SK-N-SH (cell line): ENCODE results near the gene BEST2. TPM values are rescaled to one million over a fixed set of nuclear protein-coding genes. Genes with fewer than 3 reads are reported as not detected.

Source experiments
- CTCF ChIA-PET: fragments of 300-600, 350-600 bp; formaldehyde crosslinking; extraction: SDS; loops from one replicate; lab custom pipeline; 2021; lab: Yijun Ruan, JAX
- POLR2A ChIA-PET: fragments of 350-600 bp; sonication (Branson Sonifier 250); formaldehyde crosslinking; extraction: SDS; loops from one replicate; lab custom pipeline; 2020; ENCODE audit warnings: antibody characterized with exemption, inconsistent platforms; lab: Yijun Ruan, JAX
- DNase-seq: peaks from one replicate; pipeline ENCODE4 v3.0.0; 2012
- H2AFZ ChIP-seq: fragments of 200-600 bp; sonication (generic); 2 replicates; pipeline ENCODE4 v1.8.1; 2016; ENCODE audit warnings: antibody characterized with exemption, mild to moderate bottlenecking, low read depth
- H3F3A ChIP-seq: fragments of 200-600 bp; sonication (generic); replicated peaks from 2 replicates; pipeline ENCODE3; 2016; ENCODE audit warnings: antibody characterized with exemption, mild to moderate bottlenecking; ENCODE audit not compliant: insufficient read depth
- H3K27ac ChIP-seq, 2 experiments: fragments of 200-500 bp in 1 of 2; fragments of 200-600 bp in 1 of 2; sonication (Bioruptor generic) in 1 of 2; sonication (generic), shearing (Covaris generic) in 1 of 2; 2 replicates each; pipeline versions ENCODE4 v1.5.1 to v1.6.1; 2014 to 2016; ENCODE audit warnings: low read depth in 2 of 2, inconsistent platforms in 1 of 2, low read length in 1 of 2, mild to moderate bottlenecking in 1 of 2, mixed read lengths in 1 of 2
- H3K27me3 ChIP-seq: fragments of 200-600 bp; sonication (generic), shearing (Covaris generic); 2 replicates; pipeline ENCODE4 v1.6.1; 2016; ENCODE audit warnings: mixed run types; ENCODE audit not compliant: insufficient read depth
- H3K36me3 ChIP-seq, 2 experiments: fragments of 200-500 bp in 1 of 2; fragments of 200-600 bp in 1 of 2; sonication (Bioruptor generic) in 1 of 2; sonication (generic) in 1 of 2; replicated peaks in 1 of 2; 2 replicates each; pipeline versions ENCODE3 to v1.5.1; 2014 to 2016; ENCODE audit warnings: low read length in 1 of 2, mild to moderate bottlenecking in 1 of 2; ENCODE audit not compliant: insufficient read depth in 2 of 2, control insufficient read depth in 1 of 2
- H3K4me1 ChIP-seq, 2 experiments: fragments of 200-500 bp in 1 of 2; fragments of 200-600 bp in 1 of 2; sonication (Bioruptor generic) in 1 of 2; sonication (generic), shearing (Covaris generic) in 1 of 2; 2 replicates each; pipeline versions ENCODE4 v1.5.1 to v1.6.1; 2014 to 2016; ENCODE audit warnings: low read depth in 1 of 2, low read length in 1 of 2, mixed run types in 1 of 2; ENCODE audit not compliant: insufficient read depth in 2 of 2, control insufficient read depth in 1 of 2
- H3K4me2 ChIP-seq: fragments of 200-600 bp; sonication (generic), shearing (Covaris generic); 2 replicates; pipeline ENCODE4 v1.6.1; 2017; ENCODE audit warnings: mixed run types
- H3K4me3 ChIP-seq, 2 experiments: fragments of 200-500 bp in 1 of 2; fragments of 200-600 bp in 1 of 2; sonication (Bioruptor generic) in 1 of 2; sonication (generic), shearing (Covaris generic) in 1 of 2; 2 replicates each; pipeline versions ENCODE4 v1.5.1 to v1.8.1; 2014 to 2016; ENCODE audit warnings: low read depth in 2 of 2, inconsistent platforms in 1 of 2, low read length in 1 of 2, mild to moderate bottlenecking in 1 of 2, mixed read lengths in 1 of 2, moderate library complexity in 1 of 2
- H3K79me2 ChIP-seq: fragments of 200-600 bp; sonication (generic); 2 replicates; pipeline ENCODE4 v1.8.1; 2017; ENCODE audit warnings: mild to moderate bottlenecking; ENCODE audit not compliant: insufficient read depth
- H3K9ac ChIP-seq: fragments of 200-600 bp; sonication (generic); 2 replicates; pipeline ENCODE4 v1.6.1; 2017; ENCODE audit warnings: mixed run types
- H3K9me2 ChIP-seq: fragments of 200-600 bp; sonication (generic); 2 replicates; pipeline ENCODE4 v1.6.1; 2017; ENCODE audit warnings: mixed run types
- H3K9me3 ChIP-seq: fragments of 200-600 bp; sonication (generic); 2 replicates; pipeline ENCODE4 v1.6.1; 2017; ENCODE audit warnings: mixed run types, mild to moderate bottlenecking, moderate library complexity
- H4K20me1 ChIP-seq: fragments of 200-600 bp; sonication (generic); 2 replicates; pipeline ENCODE4 v1.6.1; 2017; ENCODE audit warnings: mild to moderate bottlenecking, mixed run types; ENCODE audit not compliant: insufficient read depth
- CHD2 ChIP-seq: fragments of 150-350 bp; IDR thresholded peaks from 2 replicates; pipeline ENCODE4 v1.6.1; 2018; ENCODE audit warnings: low read length; ENCODE audit not compliant: partially characterized antibody
- EP300 ChIP-seq, 2 experiments: IDR thresholded peaks; 2 replicates each; pipeline versions ENCODE4 v1.4.0 to v1.6.1; 2012; ENCODE audit warnings: borderline replicate concordance in 1 of 2, low read depth in 1 of 2, low read length in 1 of 2
- EZH2phosphoT487 ChIP-seq: fragments of 200-600 bp; sonication (generic); IDR thresholded peaks from 2 replicates; pipeline ENCODE4 v1.6.1; 2017; ENCODE audit warnings: low read depth, mixed run types, mild to moderate bottlenecking, antibody characterized with exemption, moderate library complexity, borderline replicate concordance
- FOSL2 ChIP-seq: IDR thresholded peaks from 2 replicates; pipeline ENCODE4 v1.4.0; 2012; ENCODE audit warnings: low read depth, mild to moderate bottlenecking, moderate library complexity, borderline replicate concordance
- IRF3 ChIP-seq: fragments of 150-350 bp; IDR thresholded peaks from 2 replicates; pipeline ENCODE4 v1.6.1; 2016; ENCODE audit warnings: mild to moderate bottlenecking, low read depth, low read length
- MAX ChIP-seq: IDR thresholded peaks from 2 replicates; pipeline ENCODE4 v1.4.0; 2012; ENCODE audit warnings: low read depth
- MEF2A ChIP-seq: IDR thresholded peaks from 2 replicates; pipeline ENCODE4 v1.4.0; 2012; ENCODE audit warnings: low read depth, borderline replicate concordance
- NRF1 ChIP-seq: IDR thresholded peaks from 2 replicates; pipeline ENCODE4 v1.6.1; 2012; ENCODE audit warnings: low read depth, mild to moderate bottlenecking, low read length
- RAD21 ChIP-seq: IDR thresholded peaks from 2 replicates; pipeline ENCODE4 v1.6.1; 2012; ENCODE audit warnings: mild to moderate bottlenecking, low read length
- RCOR1 ChIP-seq: fragments of 150-350 bp; IDR thresholded peaks from 2 replicates; pipeline ENCODE4 v1.6.1; 2017; ENCODE audit warnings: antibody characterized with exemption, low read length
- RXRA ChIP-seq: IDR thresholded peaks from 2 replicates; pipeline ENCODE4 v1.4.0; 2012; ENCODE audit warnings: low read depth, mild to moderate bottlenecking, borderline replicate concordance
- YY1 ChIP-seq: IDR thresholded peaks from 2 replicates; pipeline ENCODE4 v1.4.0; 2012; ENCODE audit warnings: low read depth, mild to moderate bottlenecking
- ZBTB33 ChIP-seq: IDR thresholded peaks from 2 replicates; pipeline ENCODE4 v1.4.0; 2012; ENCODE audit warnings: low read depth, borderline replicate concordance
- WGBS: methylation state at CpG from one replicate; pipeline ENCODE4 v1.1.6; 2017; ENCODE audit warnings: low lambda C conversion rate; 5-methylcytosine and 5-hydroxymethylcytosine counted together
- polyA plus RNA-seq, 3 experiments: library from polyadenylated mRNA; depleted of rRNA; stranded (reverse); fragments of >200 nt; gene quantifications; 2 replicates each; pipeline ENCODE4 v1.2.3, GENCODE V29; 2012
- TF ChIP-seq, protein P1 (sequence below): IDR thresholded peaks from 2 replicates; pipeline ENCODE4 v1.4.0; 2012; ENCODE audit warnings: low read depth, borderline replicate concordance
- TF ChIP-seq, protein P2 (sequence below): fragments of 200-600 bp; sonication (generic); IDR thresholded peaks from 2 replicates; pipeline ENCODE4 v1.6.1; 2017; ENCODE audit warnings: antibody characterized with exemption, mild to moderate bottlenecking, moderate library complexity

BEST2 gene
- polyA plus RNA-seq, 1 of the 3 experiments (the other 2 are of a cell fraction) = not detected

- H3K27me3 ChIP-seq = no peaks in the 10 kb centered on the region
- ChIA-PET CTCF (interaction anchor here (0.6 to 17.5 kb wide), 7 partner anchors 8 to 50 kb away, joined by 3 to 321 read pairs (median 16); partner anchors contain the start of genes BEST2, GET3, JUNB and PRDX2), POLR2A (no interaction called here)
- no peak overlapping the region for H3K27ac ChIP-seq
- 94% methylated on average over 13 of the region's 15 CpGs for WGBS
- H3K79me2 ChIP-seq = no peaks in the 10 kb centered on the region
- H3K4me2 ChIP-seq = no peak overlapping the region
- H2AFZ ChIP-seq = no peak overlapping the region
- peaks cover 0 to 17% of the 10 kb centered on the region in 2 experiments; a peak in 1 of 4 replicates for H3K4me1 ChIP-seq
- no peak for TF ChIP-seq NRF1
- TF ChIP-seq ZBTB33 = no peak
- TF ChIP-seq RCOR1 = no peak
- TF ChIP-seq MAX = no peak
- no peak for TF ChIP-seq CHD2
- no peak for TF ChIP-seq EZH2phosphoT487
- no peak for TF ChIP-seq IRF3
- TF ChIP-seq, protein P1, sequence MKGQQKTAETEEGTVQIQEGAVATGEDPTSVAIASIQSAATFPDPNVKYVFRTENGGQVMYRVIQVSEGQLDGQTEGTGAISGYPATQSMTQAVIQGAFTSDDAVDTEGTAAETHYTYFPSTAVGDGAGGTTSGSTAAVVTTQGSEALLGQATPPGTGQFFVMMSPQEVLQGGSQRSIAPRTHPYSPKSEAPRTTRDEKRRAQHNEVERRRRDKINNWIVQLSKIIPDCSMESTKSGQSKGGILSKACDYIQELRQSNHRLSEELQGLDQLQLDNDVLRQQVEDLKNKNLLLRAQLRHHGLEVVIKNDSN = no peak
- no peak for TF ChIP-seq RXRA
- TF ChIP-seq, protein P2, sequence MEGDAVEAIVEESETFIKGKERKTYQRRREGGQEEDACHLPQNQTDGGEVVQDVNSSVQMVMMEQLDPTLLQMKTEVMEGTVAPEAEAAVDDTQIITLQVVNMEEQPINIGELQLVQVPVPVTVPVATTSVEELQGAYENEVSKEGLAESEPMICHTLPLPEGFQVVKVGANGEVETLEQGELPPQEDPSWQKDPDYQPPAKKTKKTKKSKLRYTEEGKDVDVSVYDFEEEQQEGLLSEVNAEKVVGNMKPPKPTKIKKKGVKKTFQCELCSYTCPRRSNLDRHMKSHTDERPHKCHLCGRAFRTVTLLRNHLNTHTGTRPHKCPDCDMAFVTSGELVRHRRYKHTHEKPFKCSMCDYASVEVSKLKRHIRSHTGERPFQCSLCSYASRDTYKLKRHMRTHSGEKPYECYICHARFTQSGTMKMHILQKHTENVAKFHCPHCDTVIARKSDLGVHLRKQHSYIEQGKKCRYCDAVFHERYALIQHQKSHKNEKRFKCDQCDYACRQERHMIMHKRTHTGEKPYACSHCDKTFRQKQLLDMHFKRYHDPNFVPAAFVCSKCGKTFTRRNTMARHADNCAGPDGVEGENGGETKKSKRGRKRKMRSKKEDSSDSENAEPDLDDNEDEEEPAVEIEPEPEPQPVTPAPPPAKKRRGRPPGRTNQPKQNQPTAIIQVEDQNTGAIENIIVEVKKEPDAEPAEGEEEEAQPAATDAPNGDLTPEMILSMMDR = no peak
- no peak for TF ChIP-seq MEF2A
- no peak for TF ChIP-seq RAD21
- no peak for TF ChIP-seq FOSL2
- TF ChIP-seq EP300 (IDR thresholded peaks at IDR 0.05; ENCODE audit: borderline replicate concordance in 1 of 2, low read depth in 1 of 2, low read length in 1 of 2) = no peak
- no peak for TF ChIP-seq YY1
- TF ChIP-seq, all 33 proteins: peak for 0
- Histone ChIP-seq H3K9ac (no peak overlapping the region), H3K9me3 (no peaks in the 10 kb centered on the region), H3K4me3 (no peak overlapping the region), H3K9me2 (no peaks in the 10 kb centered on the region), H4K20me1 (no peaks in the 10 kb centered on the region), H3F3A (no peaks in the 10 kb centered on the region), H3K36me3 (peaks cover 4 to 7% of the 10 kb centered on the region in 2 experiments)
- DNase-seq = no peak
These were observed 16.1 kb downstream of the BEST2 start for GRCh38 chr19:12767666-12768065.
